ENCODE data around the gene GMPR. TPM values are rescaled to one million over a fixed set of nuclear protein-coding genes. Genes with fewer than 3 reads are reported as not detected.

The GMPR gene
- total and polyA plus RNA-seq, 10 of the 15 experiments (the other 5 are each of a cell fraction or from before 2014, with no cell fraction given), result 0.15 to 1.8 (median 0.49) TPM; not detected in 1

- TF ChIP-seq DPF2 (IDR thresholded peaks at IDR 0.05) (no peak), MTA3 (IDR thresholded peaks at IDR 0.05; ENCODE audit: borderline replicate concordance, low read length) (no peak), MEF2A (IDR thresholded peaks at IDR 0.05; ENCODE audit: insufficient read depth, low read depth, low read length) (no peak), MYB (IDR thresholded peaks at IDR 0.05; ENCODE audit: borderline replicate concordance, low read depth, low read length) (no peak)
These were observed 48.2 kb upstream of the GMPR start (continued) for GRCh38 chr6:16190214-16190613.

- Histone ChIP-seq H3K4me3 (no peak overlapping the region), H3K9ac (ENCODE audit: control insufficient read depth, insufficient read depth, low read length) (no peak overlapping the region), H3K9me3 (replicated peaks; ENCODE audit: control insufficient read depth, insufficient read depth, low read length) (no peaks in the 10 kb centered on the region), H3K27me3 (replicated peaks in 1 of 2; ENCODE audit: control insufficient read depth in 2 of 2, insufficient read depth in 2 of 2, low read length in 1 of 2) (no peaks in the 10 kb centered on the region; a peak in 2 of 4 replicates), H3K4me2 (ENCODE audit: control insufficient read depth, insufficient read depth) (no peak overlapping the region), H4K20me1 (ENCODE audit: control insufficient read depth, insufficient read depth) (no peaks in the 10 kb centered on the region), H3K4me1 (ENCODE audit: control insufficient read depth, insufficient read depth, low read length) (no peaks in the 10 kb centered on the region), H3K36me3 (ENCODE audit: control insufficient read depth in 2 of 2, insufficient read depth in 2 of 2, low read length in 1 of 2) (no peaks in the 10 kb centered on the region), H3K79me2 (ENCODE audit: control insufficient read depth, insufficient read depth, low read length) (no peaks in the 10 kb centered on the region), H2AFZ (ENCODE audit: control insufficient read depth, low read depth, low read length) (no peak overlapping the region), H3K27ac (ENCODE audit: control insufficient read depth, insufficient read depth) (no peak overlapping the region)
- intact Hi-C loops (cut with micrococcal nuclease; ENCODE audit: unreplicated experiment) (no loop called here), in situ Hi-C loops (cut with MboI) (no loop called here)
- ATAC-seq (no peak), FAIRE-seq (no peak), DNase-seq (ENCODE audit: low read depth, low spot score) (no peak)
- SMC1A ChIA-PET (ENCODE audit: uncharacterized antibody, unreplicated experiment), result interaction anchor here (0.8 to 1.5 kb wide), 3 partner anchors 9 to 65 kb away, joined by 3 to 6 read pairs (median 3); no protein-coding TSS in a partner anchor
- 58% methylated on average over 14 of the region's 14 CpGs for WGBS (ENCODE audit: insufficient coverage, insufficient replicate concordance, low lambda C conversion rate, missing lambda C conversion rate)
- no TSS peak for BruUV-seq (replicated peaks)
- CTCF ChIA-PET, result interaction anchor here (0.8 to 2.1 kb wide), 5 partner anchors 9 to 573 kb away, joined by 3 to 7 read pairs (median 5); partner anchors contain the start of gene MYLIP
- POLR2A ChIA-PET, result no interaction called here
- RAD21 ChIA-PET (ENCODE audit: unreplicated experiment), result interaction anchor here (1.4 kb wide), 1 partner anchor 9 kb away, joined by 5 read pairs; no protein-coding TSS in a partner anchor
- TF ChIP-seq USF2 (IDR thresholded peaks at IDR 0.05; ENCODE audit: borderline replicate concordance, low read depth, low read length) (no peak), NFXL1 (IDR thresholded peaks at IDR 0.05; ENCODE audit: borderline replicate concordance) (no peak), SREBF2 (IDR thresholded peaks at IDR 0.05; ENCODE audit: low read length) (no peak), FOXK2 (IDR thresholded peaks at IDR 0.05) (no peak), SUZ12 (IDR thresholded peaks at IDR 0.05; ENCODE audit: unreplicated experiment) (no peak), NR2C2 (IDR thresholded peaks at IDR 0.05; ENCODE audit: borderline replicate concordance, control insufficient read depth, insufficient read length, low read depth) (no peak), POLR2AphosphoS2 (IDR thresholded peaks at IDR 0.05; ENCODE audit: low read depth, low read length) (no peak), ATF2 (IDR thresholded peaks at IDR 0.05; ENCODE audit: low read length) (no peak), POLR2A (IDR thresholded peaks at IDR 0.05; ENCODE audit: low read depth, low read length) (no peak), EP300 (IDR thresholded peaks at IDR 0.05; ENCODE audit: borderline replicate concordance in 1 of 2, control insufficient read depth in 1 of 2, low read depth in 2 of 2, low read length in 2 of 2) (no peak), PML (IDR thresholded peaks at IDR 0.05; ENCODE audit: low read length) (no peak), TAF1 (IDR thresholded peaks at IDR 0.05; ENCODE audit: borderline replicate concordance, low read depth, low read length) (no peak), EED (IDR thresholded peaks at IDR 0.05; ENCODE audit: low read depth) (no peak), CREB1 (IDR thresholded peaks at IDR 0.05; ENCODE audit: low read depth) (no peak), ZNF274 (IDR thresholded peaks at IDR 0.05; ENCODE audit: insufficient read depth, insufficient read length) (no peak), ZNF622 (IDR thresholded peaks at IDR 0.05) (no peak)
These were observed 42.0 kb upstream of the GMPR start for GRCh38 chr6:16196260-16196983.
